Lower lobe of right lung (tissue), 2 donors: ENCODE data around the gene AK2. TPM values are rescaled to one million over a fixed set of nuclear protein-coding genes. Genes with fewer than 3 reads are reported as not detected.
A peak's percentile ranks its signal among the peaks of the same experiment; 100 is the strongest.
"Not testable (repeated sequence)": the region's sequence is repeated elsewhere in the genome, so short reads cannot be mapped to it uniquely, and the experiment has no call there.

ENCODE experiments used
- ATAC-seq, 2 donors: fragments of 200-7000 bp; cut with Tn5 transposase; one replicate each; pipeline ENCODE4 v1.9.1; 2020 to 2022; ENCODE audit warnings: mild to moderate bottlenecking in 2 of 2, moderate library complexity in 2 of 2
- DNase-seq: peaks from one replicate; pipeline ENCODE4 v3.0.0-alpha.2; 2020
- H3K27ac ChIP-seq: fragments of 200-600 bp; one replicate; pipeline ENCODE4 v1.8.0; 2022
- H3K27me3 ChIP-seq: fragments of 200-600 bp; one replicate; pipeline ENCODE4 v1.8.0; 2022; ENCODE audit warnings: low read depth
- H3K36me3 ChIP-seq: fragments of 200-600 bp; one replicate; pipeline ENCODE4 v1.8.0; 2022; ENCODE audit warnings: mild to moderate bottlenecking
- H3K4me1 ChIP-seq: fragments of 200-600 bp; one replicate; pipeline ENCODE4 v1.8.0; 2022
- H3K4me3 ChIP-seq: fragments of 200-600 bp; one replicate; pipeline ENCODE4 v1.8.0; 2022; ENCODE audit warnings: mild to moderate bottlenecking
- H3K9me3 ChIP-seq: fragments of 200-600 bp; one replicate; pipeline ENCODE4 v1.8.0; 2022
- intact Hi-C: fragments of 100-400 bp; cut with DNase I; formaldehyde crosslinking; loops from one replicate; pipeline ENCODE4 v1.11.0; 2022
- total RNA-seq: library from RNA; stranded (reverse); fragmentation: NEBNext Ultra II Directional; extraction: Animal tissue kit (Norgen Biotek cat#: 25700); gene quantifications from one replicate; pipeline ENCODE4 v1.2.1, GENCODE V29; 2021
- TF ChIP-seq, protein P1 (sequence below): fragments of 200-600 bp; IDR thresholded peaks from one replicate; pipeline ENCODE4 v1.8.0; 2022; ENCODE audit warnings: antibody characterized with exemption, mild to moderate bottlenecking
- donor health status: DM: no; HTN: yes; CAD: no; lungs with severe emphysema.

The AK2 gene
- total RNA-seq, 1 donor from 2014 or later = 103 TPM

DNA sequence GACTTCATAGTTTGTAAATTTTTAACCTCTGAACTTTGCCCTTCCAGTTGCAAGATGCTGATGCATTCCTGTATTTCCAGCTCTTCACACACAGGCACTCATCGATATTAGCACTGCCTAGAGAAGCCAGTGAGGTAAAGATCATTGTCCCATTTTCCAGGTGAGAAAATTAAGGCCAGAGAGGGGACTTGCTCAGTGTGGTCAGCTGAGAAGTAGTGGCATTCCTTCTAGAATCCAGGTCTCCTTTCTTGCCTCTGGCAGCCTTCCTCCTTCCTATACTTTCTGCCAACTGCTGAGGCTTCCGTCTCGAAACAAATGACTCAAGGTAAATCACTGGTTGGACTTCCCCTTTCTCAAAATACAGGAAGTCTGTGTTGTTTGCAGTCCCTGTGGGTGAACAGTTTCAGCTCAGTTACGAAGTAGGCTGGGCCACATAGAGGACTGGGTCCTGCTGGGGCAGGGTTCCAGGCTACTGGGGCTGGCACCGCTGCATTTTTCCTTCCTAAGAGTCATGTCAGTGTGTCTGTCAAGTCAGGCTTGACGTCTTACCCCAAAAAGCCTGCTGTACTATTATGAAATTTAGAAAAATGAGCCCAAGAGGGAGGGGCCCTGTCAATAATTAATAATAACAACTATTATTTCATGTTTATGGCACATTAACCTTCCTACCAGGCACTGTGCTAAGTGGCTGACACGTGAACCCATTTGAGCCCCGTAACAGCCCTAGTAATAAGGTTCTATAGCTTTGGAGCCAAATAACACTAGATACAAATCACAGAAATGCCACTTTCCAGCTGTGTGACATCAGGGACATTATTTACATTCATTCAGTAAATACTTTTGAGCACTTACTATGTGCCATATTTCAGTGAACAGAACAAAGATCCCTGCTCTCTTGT is 55.4 kb downstream of the AK2 start:
- Histone ChIP-seq H3K27me3 (no peaks in the 10 kb centered on the region), H3K27ac (peak overlapping the region; percentile 81), H3K36me3 (no peaks in the 10 kb centered on the region), H3K9me3 (no peaks in the 10 kb centered on the region), H3K4me3 (no peak overlapping the region), H3K4me1 (peaks cover 54% of the 10 kb centered on the region)
- intact Hi-C loops = no loop called here
- peak; percentile 78 for DNase-seq
- TF ChIP-seq, protein P1, sequence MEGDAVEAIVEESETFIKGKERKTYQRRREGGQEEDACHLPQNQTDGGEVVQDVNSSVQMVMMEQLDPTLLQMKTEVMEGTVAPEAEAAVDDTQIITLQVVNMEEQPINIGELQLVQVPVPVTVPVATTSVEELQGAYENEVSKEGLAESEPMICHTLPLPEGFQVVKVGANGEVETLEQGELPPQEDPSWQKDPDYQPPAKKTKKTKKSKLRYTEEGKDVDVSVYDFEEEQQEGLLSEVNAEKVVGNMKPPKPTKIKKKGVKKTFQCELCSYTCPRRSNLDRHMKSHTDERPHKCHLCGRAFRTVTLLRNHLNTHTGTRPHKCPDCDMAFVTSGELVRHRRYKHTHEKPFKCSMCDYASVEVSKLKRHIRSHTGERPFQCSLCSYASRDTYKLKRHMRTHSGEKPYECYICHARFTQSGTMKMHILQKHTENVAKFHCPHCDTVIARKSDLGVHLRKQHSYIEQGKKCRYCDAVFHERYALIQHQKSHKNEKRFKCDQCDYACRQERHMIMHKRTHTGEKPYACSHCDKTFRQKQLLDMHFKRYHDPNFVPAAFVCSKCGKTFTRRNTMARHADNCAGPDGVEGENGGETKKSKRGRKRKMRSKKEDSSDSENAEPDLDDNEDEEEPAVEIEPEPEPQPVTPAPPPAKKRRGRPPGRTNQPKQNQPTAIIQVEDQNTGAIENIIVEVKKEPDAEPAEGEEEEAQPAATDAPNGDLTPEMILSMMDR = no peak
- ATAC-seq = peak; percentile 95

DNA sequence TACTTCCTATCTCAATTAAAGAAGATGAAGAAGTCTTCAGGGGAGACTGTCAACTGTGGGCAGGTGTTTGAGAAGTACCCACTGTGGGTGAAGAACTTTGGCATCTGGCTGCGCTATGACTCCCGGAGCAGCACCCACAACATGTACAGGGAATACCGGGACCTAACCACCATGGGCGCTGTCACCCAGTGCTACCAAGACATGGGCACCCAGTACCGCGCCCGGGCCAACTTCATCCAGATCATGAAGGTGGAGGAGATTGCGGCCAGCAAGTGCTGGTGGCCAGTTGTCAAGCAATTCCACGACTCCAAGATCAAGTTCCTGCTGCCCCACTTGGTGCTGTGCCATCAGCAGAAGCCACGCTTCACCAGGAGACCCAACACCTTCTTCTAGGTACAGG is 56.6 kb downstream of the AK2 start:
- intact Hi-C loops = no loop called here
- Histone ChIP-seq H3K27me3 (no peaks in the 10 kb centered on the region), H3K9me3 (no peaks in the 10 kb centered on the region), H3K36me3 (no peaks in the 10 kb centered on the region), H3K4me1 (peaks cover 51% of the 10 kb centered on the region), H3K4me3 (no peak overlapping the region), H3K27ac (peak overlapping the region; percentile 81)
- no peak for DNase-seq
- TF ChIP-seq, protein P1 = no peak
- ATAC-seq = no peak

DNA sequence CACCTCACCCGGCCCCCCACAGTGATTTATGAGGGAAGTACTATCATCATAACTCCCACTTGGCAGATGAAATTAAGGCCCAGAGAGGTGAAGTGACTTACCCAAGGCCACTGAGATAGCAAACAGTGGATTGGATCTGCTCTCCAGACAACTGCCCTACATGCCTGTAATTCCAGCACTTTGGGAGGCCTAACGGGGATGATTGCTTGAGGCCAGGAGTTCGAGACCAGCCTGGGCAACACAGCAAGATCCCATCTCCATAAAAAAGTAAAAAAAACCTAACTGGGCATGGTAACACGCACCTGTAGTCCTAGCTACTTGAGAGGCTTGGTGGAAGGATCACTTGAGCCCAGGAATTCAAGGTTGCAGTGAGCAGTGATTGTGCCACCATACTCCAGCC is 57.8 kb downstream of the AK2 start:
- TF ChIP-seq, protein P1 = no peak
- DNase-seq (no peak), ATAC-seq (no peak)
- Histone ChIP-seq H3K36me3 (no peaks in the 10 kb centered on the region), H3K4me1 (peaks cover 39% of the 10 kb centered on the region), H3K27ac (no peak overlapping the region), H3K9me3 (no peaks in the 10 kb centered on the region), H3K4me3 (no peak overlapping the region), H3K27me3 (no peaks in the 10 kb centered on the region)
- intact Hi-C loops = no loop called here

DNA sequence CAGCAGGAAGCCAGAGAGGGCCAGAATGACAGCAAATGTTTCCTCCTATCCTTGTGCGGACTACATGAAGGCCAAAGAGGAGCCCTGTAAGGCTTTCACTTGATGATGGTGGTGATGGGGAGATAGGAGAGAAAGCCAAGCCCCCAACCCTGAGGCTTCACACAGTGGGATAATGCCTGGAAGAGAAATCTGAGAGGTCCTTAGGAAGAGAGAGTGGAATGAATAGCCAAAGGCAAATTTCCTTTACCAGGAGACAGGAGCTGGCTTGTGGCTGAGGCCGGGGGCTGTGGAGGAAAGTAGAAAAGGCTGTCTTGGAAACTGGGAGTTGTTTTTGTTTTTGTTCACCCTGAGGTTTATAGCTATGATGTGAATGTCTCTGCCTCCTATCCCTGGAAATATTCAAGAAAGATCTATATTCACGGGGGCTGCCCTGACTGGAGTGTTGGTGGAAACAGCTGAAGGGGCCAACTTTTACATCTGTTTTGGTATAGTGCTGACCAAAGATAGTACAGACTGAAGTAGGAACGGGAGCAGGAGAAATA is 59.1 kb downstream of the AK2 start:
- no peaks in the 10 kb centered on the region for H3K36me3 ChIP-seq
- no peak overlapping the region for H3K27ac ChIP-seq
- TF ChIP-seq, protein P1 = no peak
- H3K4me1 ChIP-seq = peaks cover 34% of the 10 kb centered on the region
- intact Hi-C loops = no loop called here
- no peaks in the 10 kb centered on the region for H3K9me3 ChIP-seq
- ATAC-seq = no peak
- H3K27me3 ChIP-seq = no peaks in the 10 kb centered on the region
- no peak for DNase-seq
- H3K4me3 ChIP-seq = no peak overlapping the region

DNA sequence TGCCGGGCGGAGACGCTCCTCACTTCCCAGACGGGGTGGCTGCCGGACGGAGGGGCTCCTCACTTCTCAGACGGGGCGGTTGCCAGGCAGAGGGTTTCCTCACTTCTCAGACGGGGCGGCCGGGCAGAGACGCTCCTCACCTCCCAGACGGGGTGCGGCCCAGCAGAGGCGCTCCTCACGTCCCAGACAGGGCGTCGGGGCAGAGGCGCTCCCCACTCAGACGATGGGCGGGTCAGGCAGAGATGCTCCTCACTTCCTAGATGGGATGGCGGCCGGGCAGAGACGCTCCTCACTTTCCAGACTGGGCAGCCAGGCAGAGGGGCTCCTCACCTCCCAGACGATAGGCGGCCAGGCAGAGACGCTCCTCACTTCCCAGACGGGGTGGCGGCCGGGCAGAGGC is 61.6 kb downstream of the AK2 start:
- peaks cover 11% of the 10 kb centered on the region for H3K4me1 ChIP-seq
- H3K9me3 ChIP-seq, H3K36me3 ChIP-seq, intact Hi-C loops, H3K27ac ChIP-seq, DNase-seq, H3K27me3 ChIP-seq, H3K4me3 ChIP-seq, ATAC-seq: not testable (repeated sequence)

DNA sequence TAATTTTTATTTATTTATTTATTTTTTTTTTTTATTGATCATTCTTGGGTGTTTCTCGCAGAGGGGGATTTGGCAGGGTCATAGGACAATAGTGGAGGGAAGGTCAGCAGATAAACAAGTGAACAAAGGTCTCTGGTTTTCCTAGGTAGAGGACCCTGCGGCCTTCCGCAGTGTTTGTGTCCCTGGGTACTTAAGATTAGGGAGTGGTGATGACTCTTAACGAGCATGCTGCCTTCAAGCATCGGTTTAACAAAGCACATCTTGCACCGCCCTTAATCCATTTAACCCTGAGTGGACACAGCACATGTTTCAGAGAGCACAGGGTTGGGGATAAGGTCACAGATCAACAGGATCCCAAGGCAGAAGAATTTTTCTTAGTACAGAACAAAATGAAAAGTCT is 63.2 kb downstream of the AK2 start:
- intact Hi-C loops, H3K27me3 ChIP-seq, H3K36me3 ChIP-seq, DNase-seq, H3K9me3 ChIP-seq, H3K4me1 ChIP-seq: not testable (repeated sequence)
- Histone ChIP-seq H3K27ac (peak overlapping the region; percentile 79), H3K4me3 (peak overlapping the region; percentile 65)
- peak; percentile 55 to 82 for ATAC-seq
